NT2/D1 (cell line): Measurements from ENCODE around the gene ABCC8.
A peak's percentile ranks its signal among the peaks of the same experiment; 100 is the strongest.

Experiments
- DNase-seq: peaks from one replicate; pipeline ENCODE4 v3.0.0-alpha.2; 2011; ENCODE audit warnings: low read depth, low spot score
- H3K27me3 ChIP-seq: 2 replicates; pipeline ENCODE4 v1.6.0; 2011; ENCODE audit warnings: mild to moderate bottlenecking; ENCODE audit not compliant: insufficient read length, insufficient read depth
- H3K36me3 ChIP-seq: 2 replicates; pipeline ENCODE4 v1.6.1; 2011; ENCODE audit warnings: mild to moderate bottlenecking, low read length, mixed read lengths; ENCODE audit not compliant: insufficient read depth, insufficient read length
- H3K4me1 ChIP-seq: 2 replicates; pipeline ENCODE4 v1.5.1; 2011; ENCODE audit not compliant: insufficient read depth, insufficient read length
- H3K4me3 ChIP-seq: 2 replicates; pipeline ENCODE4 v1.5.1; 2011; ENCODE audit warnings: low read depth; ENCODE audit not compliant: insufficient read length
- H3K9ac ChIP-seq: 2 replicates; pipeline ENCODE4 v1.6.0; 2011; ENCODE audit warnings: low read depth; ENCODE audit not compliant: insufficient read length
- H3K9me3 ChIP-seq: 2 replicates; pipeline ENCODE4 v1.5.1; 2011; ENCODE audit warnings: mild to moderate bottlenecking, low read length; ENCODE audit not compliant: insufficient read depth
- SUZ12 ChIP-seq: IDR thresholded peaks from 2 replicates; pipeline ENCODE4 v1.6.1; 2011; ENCODE audit not compliant: insufficient read length, insufficient read depth; ENCODE audit errors: extremely low read depth
- YY1 ChIP-seq: IDR thresholded peaks from 2 replicates; pipeline ENCODE4 v1.6.1; 2011; ENCODE audit not compliant: insufficient read length, insufficient read depth
- ZNF274 ChIP-seq: IDR thresholded peaks from 2 replicates; pipeline ENCODE4 v1.6.1; 2011; ENCODE audit warnings: mild to moderate bottlenecking, low read depth, low read length

The ABCC8 gene

DNA sequence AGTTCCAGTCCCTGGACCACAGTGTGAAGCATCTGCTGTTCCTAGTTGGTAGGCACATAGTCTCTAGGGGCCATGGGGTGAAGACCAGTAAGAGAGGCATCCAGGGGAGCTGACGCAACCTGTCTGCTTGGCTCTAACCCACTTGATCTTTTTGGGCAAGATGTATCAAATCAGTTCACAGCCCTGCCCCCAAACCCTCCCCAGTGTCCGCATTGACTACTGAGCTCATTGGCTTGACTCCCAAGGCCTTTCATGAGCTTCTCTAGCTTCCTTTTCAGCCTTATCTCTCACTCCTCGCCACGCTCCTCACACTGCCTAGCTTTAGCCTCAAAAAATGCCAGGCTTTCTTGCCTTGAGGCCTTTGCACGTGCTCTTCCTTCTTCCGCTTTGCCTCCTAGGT lies 29.7 kb upstream of the ABCC8 start:
- Histone ChIP-seq H3K9ac (no peak overlapping the region), H3K4me3 (no peak overlapping the region), H3K36me3 (no peaks in the 10 kb centered on the region), H3K4me1 (peaks cover 3% of the 10 kb centered on the region), H3K9me3 (no peaks in the 10 kb centered on the region), H3K27me3 (peaks cover 4% of the 10 kb centered on the region)
- no peak for DNase-seq
- TF ChIP-seq YY1: no peak
- no peak for TF ChIP-seq ZNF274
- no peak for TF ChIP-seq SUZ12

DNA sequence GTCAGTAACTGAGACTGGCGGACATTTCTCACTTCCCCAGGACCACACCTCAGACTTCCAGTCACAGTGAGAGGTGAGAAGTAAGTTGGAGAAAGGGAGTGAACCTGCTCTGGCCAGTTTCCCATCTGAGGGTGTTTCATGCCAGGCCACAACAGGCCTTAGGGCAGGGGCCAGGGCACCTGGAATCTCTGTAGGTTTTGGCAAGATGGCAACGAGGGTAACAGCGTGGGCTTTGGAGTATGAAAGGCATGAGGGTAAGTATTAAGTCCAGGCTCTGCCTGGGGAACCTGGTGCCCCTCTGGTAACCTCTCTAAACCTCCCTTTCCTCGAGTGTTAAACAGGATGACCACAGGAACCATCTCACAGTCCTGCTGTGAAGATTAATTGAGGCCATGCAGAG lies 28.5 kb upstream of the ABCC8 start:
- no peak overlapping the region for H3K9ac ChIP-seq
- peaks cover 3% of the 10 kb centered on the region for H3K4me1 ChIP-seq
- peaks cover 4% of the 10 kb centered on the region for H3K27me3 ChIP-seq
- DNase-seq: no peak
- no peaks in the 10 kb centered on the region for H3K9me3 ChIP-seq
- H3K4me3 ChIP-seq: no peak overlapping the region
- TF ChIP-seq ZNF274 (no peak), YY1 (no peak), SUZ12 (no peak)
- no peaks in the 10 kb centered on the region for H3K36me3 ChIP-seq

DNA sequence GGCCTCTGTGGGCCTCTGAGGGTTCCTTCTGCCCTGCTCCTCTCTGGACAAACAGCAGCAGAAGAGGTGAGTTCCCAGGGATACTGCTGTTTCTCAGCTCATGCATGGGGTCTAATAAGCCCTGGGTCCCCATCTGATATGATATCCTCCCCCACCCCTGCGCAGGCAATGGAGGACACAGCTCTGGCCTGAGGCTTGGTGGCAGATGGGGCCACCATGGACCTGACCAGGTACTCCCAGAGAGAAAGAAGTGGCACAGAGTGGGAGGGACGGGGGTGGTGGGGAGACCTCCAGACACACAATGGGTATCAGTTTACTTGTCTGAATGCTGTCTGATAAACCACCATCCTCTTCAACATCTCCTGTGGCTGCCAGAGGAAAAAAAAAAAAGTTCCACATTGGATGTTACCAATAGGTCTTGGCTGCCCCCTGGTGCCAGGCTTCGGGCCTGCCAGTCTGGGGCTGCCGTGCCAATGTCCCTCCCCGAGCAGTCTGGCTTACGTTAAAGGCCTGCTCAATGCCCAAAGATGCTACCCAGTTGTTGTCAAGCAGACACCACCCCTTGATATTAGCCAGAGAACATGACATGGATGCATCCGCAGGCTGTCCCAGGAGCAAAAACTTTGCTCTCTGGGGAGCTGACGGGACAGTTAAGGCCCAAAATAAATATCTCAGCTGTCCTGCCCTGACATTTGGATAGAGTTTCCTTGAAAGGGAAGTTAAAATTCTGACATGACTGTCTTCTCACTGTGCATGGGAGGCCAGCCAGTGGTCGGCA lies 27.9 kb upstream of the ABCC8 start:
- no peak overlapping the region for H3K9ac ChIP-seq
- no peaks in the 10 kb centered on the region for H3K36me3 ChIP-seq
- no peaks in the 10 kb centered on the region for H3K9me3 ChIP-seq
- peak; percentile 30 for DNase-seq
- H3K4me3 ChIP-seq: no peak overlapping the region
- TF ChIP-seq SUZ12 (no peak), YY1 (no peak), ZNF274 (no peak)
- H3K4me1 ChIP-seq: peaks cover 3% of the 10 kb centered on the region
- H3K27me3 ChIP-seq: peaks cover 4% of the 10 kb centered on the region

DNA sequence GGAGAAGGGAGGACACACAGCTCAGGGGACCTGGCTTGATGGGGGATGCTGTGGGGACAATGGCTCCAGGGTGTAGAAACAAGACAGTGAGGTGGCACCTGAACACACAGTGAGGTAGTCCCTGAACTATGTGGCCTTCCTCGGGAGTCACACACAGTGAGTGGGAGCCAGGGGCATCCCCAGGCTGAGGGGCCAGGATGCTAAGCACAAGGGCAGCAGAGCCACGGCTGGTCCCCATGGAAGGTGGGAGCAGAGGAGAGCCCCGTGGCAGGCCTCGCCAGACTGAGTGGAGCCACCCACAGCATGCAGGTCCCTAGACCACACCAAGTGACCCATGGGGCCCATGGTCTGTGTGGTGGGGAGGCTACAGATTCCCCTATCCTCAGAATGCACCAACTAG lies 26.0 kb upstream of the ABCC8 start:
- no peak for DNase-seq
- Histone ChIP-seq H3K27me3 (peaks cover under 1% of the 10 kb centered on the region), H3K4me3 (no peak overlapping the region), H3K9me3 (no peaks in the 10 kb centered on the region), H3K4me1 (peaks cover 3% of the 10 kb centered on the region), H3K36me3 (no peaks in the 10 kb centered on the region), H3K9ac (no peak overlapping the region)
- TF ChIP-seq SUZ12 (no peak), ZNF274 (no peak), YY1 (no peak)

DNA sequence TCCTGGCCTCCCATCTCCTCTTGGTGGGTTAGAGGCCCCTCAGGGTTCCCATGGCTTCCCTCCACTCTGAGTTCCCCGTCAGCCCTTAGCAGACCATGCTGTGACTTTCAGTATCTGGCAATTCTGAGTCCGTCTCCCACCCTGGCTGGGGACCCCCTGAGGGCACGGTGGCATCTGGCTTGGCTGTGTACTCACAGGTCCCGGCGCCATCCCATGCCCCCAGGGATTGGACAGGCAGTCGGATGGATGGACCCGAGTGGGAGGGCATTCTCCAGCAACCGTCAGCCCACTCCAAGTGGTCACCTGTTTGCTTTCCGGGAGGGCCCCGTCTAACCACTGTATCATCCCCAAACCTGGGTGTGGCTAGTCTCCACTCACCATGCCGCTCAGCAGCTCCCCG lies 24.0 kb upstream of the ABCC8 start:
- DNase-seq: no peak
- Histone ChIP-seq H3K4me1 (peaks cover 3% of the 10 kb centered on the region), H3K27me3 (no peaks in the 10 kb centered on the region), H3K9ac (no peak overlapping the region), H3K36me3 (no peaks in the 10 kb centered on the region), H3K4me3 (no peak overlapping the region), H3K9me3 (no peaks in the 10 kb centered on the region)
- TF ChIP-seq ZNF274: no peak
- no peak for TF ChIP-seq SUZ12

DNA sequence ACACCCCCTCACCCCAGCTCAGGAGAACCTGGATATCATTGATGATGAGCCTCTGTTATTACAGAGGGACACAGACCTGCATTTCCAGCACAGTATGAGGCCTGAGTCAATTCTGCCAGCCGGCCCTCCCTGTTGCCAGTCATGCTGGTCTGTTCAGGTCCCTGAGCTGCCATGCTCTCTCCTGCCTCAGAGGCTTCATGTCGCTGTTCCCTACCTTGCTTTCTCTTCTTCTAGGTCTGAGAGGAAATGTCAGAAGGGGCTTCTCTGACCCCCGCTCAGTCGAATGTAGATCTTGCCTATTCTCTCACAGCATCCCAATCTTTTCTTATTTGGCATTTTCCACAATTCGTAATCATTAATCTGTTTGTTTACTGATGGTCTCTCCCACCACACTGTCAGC lies 21.8 kb upstream of the ABCC8 start:
- Histone ChIP-seq H3K9ac (no peak overlapping the region), H3K27me3 (no peaks in the 10 kb centered on the region), H3K9me3 (no peaks in the 10 kb centered on the region), H3K36me3 (no peaks in the 10 kb centered on the region), H3K4me1 (no peaks in the 10 kb centered on the region), H3K4me3 (no peak overlapping the region)
- no peak for DNase-seq
- no peak for TF ChIP-seq SUZ12
- TF ChIP-seq YY1: no peak
- no peak for TF ChIP-seq ZNF274

DNA sequence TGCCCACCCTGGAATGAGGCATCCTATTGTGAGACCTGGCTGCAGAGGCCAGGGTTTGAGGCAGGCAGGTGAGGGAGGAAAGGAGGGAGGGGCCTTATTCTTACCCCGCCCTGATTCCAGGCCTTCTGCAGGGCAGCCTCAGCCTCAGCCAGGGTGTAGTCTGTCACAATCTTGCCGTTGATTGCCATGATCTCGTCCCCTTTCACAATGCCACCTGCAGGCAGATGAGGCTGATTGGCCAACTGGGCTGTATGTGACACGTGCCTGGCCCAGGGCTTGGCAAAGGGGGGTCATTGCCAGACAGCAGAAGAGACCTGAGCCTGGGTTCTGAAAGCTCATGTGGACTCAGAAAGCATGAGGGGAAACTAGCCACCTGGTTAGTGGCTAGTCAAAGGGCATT lies 21.4 kb upstream of the ABCC8 start:
- Histone ChIP-seq H3K4me3 (no peak overlapping the region), H3K36me3 (no peaks in the 10 kb centered on the region), H3K9ac (no peak overlapping the region), H3K4me1 (no peaks in the 10 kb centered on the region), H3K27me3 (no peaks in the 10 kb centered on the region), H3K9me3 (no peaks in the 10 kb centered on the region)
- TF ChIP-seq ZNF274: no peak
- no peak for TF ChIP-seq SUZ12
- no peak for TF ChIP-seq YY1
- no peak for DNase-seq
